HG03196 (cell line): Measurements from ENCODE around the gene LASP1NB.
"Not testable (repeated sequence)": the region's sequence is repeated elsewhere in the genome, so short reads cannot be mapped to it uniquely, and the experiment has no call there.

Experiments
- ATAC-seq: cut with Tn5 transposase; IDR thresholded peaks from one replicate; pipeline ENCODE4 v1.9.1; 2021; ENCODE audit not compliant: unreplicated experiment

The LASP1NB gene

DNA sequence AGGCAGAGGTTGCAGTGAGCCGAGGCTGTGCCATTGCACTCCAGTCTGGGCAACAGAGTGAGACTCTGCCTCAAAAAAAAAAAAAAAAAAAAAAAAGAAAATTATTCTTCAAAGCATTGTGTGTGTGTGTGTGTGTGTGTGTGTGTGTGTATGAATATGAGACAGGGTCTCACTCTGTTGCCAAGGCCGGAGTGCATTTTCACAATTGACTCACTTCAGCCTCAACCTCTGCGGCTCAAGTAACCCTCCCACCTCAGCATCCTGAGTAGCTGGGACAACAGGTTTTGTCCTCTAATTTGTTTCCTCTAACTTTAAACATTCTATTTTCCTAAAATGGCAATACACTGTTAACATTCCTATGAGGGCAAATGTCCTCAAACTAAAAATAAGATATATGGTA is 34.1 kb downstream of the LASP1NB start:
- ATAC-seq: no peak

DNA sequence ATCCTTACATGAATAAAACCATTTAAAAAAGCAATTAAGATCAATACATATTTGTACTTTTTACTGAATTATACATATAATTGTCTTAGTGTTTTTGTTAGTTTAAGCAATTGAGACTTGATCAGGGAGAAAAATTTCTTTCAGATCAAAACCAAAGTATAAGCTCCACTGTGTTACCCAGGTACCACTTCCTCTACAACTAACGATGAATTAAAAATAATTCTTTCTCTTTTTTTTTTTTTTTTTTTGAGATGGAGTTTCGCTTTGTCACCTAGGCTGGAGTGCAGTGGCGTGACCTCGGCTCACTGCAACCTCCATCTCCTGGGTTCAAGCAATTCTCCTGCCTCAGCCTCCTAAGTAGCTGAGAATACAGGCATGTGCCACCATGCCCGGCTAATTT is 35.0 kb downstream of the LASP1NB start:
- no peak for ATAC-seq

DNA sequence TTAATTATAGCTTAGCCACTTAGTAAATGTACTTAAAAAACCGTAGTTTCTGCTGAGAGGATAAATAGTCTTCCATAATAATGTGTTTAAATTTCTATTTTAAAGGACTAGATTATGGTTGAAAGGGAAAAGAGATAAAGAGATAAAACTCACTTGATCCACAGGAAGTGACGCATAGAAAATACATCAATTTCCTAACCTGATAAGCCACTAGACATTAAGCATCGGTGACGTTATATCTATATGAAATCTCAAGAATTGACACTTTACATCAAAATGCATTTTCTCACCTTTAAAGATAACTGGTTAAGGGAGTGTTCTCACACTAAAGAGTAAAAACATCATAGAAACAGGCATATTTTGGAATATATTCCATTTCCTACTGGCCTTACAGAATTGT is 36.0 kb downstream of the LASP1NB start:
- ATAC-seq: no peak

DNA sequence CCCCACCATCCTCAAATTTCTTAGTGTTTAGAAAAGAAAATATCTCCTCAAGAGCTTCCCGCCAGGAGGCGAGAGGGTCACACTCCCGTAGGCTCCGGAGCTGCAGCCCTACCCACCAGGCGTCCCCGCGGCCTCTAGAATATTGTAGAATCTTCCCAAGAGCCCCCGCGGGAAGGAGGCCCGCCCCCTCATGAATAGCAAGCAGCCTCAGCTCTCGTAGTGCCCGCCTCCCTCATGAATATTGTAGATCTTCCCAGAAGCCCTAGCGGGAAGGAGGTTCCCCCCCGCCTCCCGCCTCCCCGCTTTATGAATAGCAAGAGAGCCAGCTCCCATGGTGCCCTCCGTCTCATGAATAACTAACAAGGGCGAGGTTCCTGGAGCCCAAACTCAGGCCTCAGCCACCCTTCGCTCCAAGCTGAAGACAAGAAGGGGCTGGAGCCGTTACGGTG is 41.9 kb downstream of the LASP1NB start, which contains the start of gene FBXO47:
Gene FBXO47, minus strand, starts transcription at position 114 of the 449 bp plus-strand sequence. CDS start 4,378 bp downstream, outside the sequence.
- no peak for ATAC-seq

DNA sequence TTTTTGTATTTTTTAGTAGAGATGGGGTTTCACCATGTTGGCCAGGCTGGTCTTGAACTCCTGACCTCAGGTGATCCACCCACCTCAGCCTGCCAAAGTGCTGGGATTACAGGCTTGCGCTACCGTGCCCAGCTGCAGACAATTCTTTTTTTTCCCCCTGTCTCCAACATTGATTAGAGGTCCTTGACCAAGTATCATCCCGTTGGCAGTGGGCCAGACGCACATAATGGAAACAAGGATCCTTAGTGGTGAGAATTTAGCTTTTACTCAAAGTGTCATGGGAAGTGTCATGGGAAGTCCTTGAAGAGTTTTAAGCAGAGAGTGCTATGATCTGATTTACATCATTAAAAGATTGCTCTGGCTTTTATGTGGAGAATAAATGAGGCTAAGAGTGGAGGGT is 43.9 kb downstream of the LASP1NB start:
- no peak for ATAC-seq

DNA sequence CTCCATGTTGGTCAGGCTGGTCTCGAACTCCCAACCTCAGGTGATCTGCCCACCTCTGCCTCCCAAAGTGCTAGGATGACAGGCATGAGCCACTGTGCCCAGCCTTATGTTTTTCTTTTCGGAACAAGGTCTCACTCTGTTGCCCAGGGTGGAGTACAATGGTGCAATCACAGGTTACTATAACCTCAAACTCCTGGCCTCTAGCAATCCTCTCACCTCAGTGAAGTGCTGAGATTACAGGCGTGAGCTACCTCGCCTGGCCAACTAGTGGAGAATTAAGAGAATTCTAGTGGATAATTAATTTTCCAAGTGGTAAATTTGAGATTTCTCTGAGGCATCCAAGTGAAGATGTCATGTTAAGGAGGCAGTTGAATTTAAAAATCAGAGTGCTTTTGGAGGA is 44.7 kb downstream of the LASP1NB start:
- ATAC-seq: no peak

DNA sequence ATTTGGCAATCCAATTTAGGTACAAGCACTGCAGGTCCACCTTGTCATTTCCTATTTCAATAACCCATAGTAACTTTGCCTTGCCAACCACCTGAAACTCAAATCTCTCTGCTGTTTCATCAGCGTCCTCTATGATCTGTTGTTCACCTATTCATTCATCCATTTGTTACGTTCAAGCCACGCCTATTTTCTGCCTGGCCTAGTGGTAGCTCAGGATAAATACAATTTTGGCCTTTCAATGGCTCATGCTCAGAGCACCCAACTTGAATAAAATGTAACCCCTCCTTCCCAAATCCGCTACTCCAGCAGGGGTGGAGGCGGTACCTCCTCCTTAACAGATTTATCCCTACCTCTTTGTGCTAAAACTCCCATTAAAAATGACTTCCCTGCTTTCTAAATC is 45.4 kb downstream of the LASP1NB start:
- no peak for ATAC-seq

DNA sequence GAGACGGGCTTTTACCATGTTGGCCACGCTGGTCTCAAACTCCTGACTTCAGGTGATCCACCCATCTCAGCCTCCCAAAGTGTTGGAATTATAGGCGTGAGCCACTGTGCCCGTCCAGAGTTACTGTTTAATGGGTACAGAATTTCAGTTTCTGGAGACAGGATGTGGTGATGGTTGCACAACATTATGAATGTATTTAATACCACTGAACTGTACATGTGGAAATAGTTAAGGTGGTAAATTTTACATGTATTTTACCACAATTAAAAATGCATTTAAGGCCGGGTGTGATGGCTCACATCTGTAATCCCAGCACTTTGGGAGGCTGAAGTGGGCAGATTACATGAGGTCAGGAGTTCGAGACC is 50.8 kb downstream of the LASP1NB start:
- not testable (repeated sequence) for ATAC-seq

DNA sequence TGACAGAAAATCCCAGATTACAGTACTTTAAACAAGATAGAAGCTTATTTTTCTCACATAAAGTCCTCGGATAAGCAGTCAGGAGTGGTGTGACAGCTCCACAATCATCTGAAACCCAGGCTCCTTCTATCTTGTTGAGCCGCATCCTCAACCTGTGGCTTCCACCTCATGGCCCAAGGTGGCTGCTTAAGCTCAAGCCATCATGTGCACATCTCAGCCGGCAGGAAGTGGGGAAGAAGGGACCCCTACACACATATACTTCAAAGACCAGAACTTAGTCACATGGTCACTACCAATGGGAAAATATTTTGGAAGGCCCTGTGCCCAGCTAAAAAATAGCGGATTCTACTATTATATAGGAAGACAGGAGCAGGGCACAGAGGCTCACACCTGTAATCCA is 52.8 kb downstream of the LASP1NB start:
- ATAC-seq: no peak
